SKM-1 (cell line): Measurements from ENCODE around the gene SFPQ.
A peak's percentile ranks its signal among the peaks of the same experiment; 100 is the strongest.
"Not testable (repeated sequence)": the region's sequence is repeated elsewhere in the genome, so short reads cannot be mapped to it uniquely, and the experiment has no call there.

Experiments
- DNase-seq: peaks from one replicate; lab custom pipeline; 2025; ENCODE audit not compliant: unreplicated experiment; lab: John Stamatoyannopoulos, UW

SFPQ gene, protein sequence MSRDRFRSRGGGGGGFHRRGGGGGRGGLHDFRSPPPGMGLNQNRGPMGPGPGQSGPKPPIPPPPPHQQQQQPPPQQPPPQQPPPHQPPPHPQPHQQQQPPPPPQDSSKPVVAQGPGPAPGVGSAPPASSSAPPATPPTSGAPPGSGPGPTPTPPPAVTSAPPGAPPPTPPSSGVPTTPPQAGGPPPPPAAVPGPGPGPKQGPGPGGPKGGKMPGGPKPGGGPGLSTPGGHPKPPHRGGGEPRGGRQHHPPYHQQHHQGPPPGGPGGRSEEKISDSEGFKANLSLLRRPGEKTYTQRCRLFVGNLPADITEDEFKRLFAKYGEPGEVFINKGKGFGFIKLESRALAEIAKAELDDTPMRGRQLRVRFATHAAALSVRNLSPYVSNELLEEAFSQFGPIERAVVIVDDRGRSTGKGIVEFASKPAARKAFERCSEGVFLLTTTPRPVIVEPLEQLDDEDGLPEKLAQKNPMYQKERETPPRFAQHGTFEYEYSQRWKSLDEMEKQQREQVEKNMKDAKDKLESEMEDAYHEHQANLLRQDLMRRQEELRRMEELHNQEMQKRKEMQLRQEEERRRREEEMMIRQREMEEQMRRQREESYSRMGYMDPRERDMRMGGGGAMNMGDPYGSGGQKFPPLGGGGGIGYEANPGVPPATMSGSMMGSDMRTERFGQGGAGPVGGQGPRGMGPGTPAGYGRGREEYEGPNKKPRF

DNA sequence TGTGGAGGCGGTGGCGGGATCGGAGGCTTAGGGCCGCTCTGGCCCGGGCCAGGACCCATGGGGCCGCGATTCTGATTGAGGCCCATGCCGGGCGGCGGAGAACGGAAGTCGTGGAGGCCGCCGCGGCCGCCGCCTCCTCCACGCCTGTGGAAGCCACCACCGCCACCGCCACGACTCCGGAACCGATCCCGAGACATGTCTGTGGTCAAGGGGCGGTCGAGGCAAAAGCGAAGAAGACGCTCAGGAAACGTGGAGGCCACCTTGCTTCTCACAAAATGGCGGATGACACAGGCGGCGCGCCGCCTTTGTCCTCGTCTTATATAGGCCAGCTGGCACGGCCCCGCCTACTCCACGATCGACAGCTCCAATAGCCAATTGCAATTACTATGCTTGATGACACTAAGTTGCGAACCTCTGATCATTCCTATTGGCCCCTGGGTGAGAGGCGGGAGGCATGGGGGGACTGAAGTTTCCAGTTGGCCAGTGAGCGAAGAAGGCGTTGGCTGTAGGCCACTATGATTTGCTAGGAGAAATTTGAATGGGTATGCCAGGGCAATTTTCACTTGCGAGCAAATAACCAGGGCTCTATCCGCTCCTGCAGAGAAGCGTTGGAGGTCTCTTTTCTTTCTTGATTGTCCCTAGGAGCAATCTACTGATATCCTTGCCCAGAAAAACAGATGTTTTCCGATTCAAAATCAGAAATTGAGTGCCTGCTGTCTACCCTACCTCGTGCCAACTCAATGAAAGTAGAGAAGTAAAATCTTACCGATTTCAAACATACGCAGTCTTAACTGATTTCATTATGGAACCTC is at the start of gene SFPQ:
TSS of gene SFPQ (minus strand) at position 293 of the 812 bp plus-strand sequence. CDS start at position 197, 96 bp downstream.
- DNase-seq: peak; percentile 96

DNA sequence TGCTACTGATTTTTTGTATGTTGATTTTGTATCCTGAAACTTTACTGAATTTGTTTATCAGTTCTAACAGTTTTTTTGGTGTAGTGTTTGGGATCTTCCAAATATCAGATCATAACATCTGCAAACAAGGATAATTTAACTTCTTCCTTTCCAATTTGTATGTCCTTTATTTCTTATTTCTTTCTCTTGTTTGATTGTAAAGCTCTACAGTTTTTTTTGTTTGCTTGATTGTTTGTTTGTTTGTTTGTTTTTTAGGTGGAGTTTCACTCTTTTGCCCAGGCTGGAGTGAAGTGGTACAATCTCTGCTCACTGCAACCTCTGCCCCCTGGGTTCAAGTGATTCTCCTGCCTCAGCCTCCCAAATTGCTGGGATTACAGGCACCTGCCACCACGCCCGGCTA is 43.8 kb upstream of the SFPQ start:
- not testable (repeated sequence) for DNase-seq

DNA sequence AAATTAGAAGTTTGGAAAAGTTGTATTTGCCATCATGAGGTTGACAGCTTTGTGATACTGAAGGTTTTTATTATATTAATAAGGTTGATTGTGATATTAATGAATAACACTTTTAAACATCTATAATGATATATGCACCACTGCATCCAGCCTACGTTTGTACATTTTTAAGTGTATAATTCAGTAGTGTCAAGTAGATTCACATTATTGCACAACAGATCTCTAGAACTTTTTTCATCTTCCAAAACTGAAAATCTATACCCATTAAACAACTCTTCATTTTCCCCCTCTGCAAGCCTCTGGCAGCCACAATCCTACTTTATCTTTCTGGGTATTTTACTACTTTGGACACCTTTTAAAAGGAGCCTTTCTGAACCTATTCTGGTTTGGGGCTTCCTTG is 38.3 kb upstream of the SFPQ start:
- DNase-seq: no peak

DNA sequence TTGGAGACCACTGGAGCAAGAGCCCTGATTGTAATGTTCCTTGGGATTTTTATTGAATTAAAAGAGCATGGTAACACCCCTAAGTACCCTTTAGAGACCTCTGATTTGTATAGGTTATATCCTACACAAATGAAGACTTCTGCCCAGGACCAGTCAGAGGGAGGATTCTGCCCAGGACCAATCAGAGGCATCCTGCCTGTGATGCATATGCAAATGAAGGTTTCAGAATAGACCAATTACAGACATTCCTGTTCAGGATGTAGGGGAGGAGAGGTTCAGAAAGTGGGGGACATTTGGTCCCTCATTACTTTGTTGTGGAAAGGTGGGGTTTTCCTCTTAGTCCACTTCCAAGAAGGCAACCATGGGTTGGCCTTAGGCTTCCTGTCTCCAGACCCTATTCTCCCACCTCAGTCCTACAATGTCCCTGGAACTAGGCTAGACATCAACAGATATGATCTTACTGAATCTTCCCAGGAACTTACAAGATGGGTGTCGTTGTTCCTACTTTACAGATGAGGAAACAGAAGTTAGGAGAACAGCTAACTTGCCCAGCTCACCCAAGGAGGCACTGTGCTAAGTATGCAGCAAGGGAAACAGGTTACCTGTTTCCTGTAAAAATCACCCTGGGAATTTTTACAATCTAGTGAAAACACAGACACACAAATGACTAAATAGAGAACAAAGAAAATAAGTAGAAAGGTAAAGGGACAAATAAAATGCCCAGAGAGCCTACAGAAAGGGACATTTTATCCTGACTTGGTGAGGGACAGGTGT is 36.8 kb upstream of the SFPQ start:
- DNase-seq: no peak

DNA sequence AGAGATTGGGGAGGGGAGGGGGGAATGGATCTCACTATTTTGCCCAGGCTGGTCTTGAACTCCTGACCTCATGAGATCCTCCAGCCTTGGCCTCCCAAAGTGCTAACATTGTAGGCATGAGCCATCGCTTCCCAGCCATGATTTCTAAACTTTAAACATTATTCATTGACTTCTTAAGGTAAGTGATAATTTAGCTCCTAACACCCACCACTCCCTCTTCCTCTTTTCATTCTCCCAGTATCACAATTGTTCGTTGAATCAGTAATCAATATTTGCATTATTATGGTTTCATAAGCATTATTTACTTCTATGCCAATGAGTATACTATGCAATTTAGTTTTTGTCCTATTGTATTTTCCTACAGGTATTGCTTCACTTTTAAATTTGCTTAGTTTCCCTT is 33.6 kb upstream of the SFPQ start:
- DNase-seq: no peak

DNA sequence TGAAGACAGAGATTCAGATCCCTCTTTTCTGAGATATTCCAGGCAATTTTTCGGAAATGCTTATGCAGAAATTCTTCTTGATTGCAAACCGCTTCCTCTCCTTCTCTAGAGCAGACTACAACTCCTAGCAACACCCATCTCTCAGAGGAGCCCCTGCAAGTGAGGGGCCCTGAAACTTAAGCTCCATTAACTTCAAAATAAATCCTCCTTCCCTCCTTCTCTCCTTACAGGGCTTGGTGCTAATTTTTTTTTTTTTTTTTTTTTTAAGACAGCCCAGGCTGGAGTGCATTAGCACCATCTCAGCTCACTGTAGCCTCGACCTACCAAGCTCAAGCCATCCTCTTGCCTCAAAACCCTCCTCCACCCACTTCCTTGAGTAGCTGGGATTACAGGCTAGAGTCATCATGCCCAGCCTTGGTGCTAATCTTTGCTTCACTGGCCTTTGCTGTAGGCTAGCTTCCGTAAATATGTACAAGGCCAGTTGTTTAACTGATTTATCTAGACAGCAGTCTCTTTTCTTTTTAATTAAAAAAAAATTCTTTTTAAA is 30.2 kb upstream of the SFPQ start:
- DNase-seq: no peak

DNA sequence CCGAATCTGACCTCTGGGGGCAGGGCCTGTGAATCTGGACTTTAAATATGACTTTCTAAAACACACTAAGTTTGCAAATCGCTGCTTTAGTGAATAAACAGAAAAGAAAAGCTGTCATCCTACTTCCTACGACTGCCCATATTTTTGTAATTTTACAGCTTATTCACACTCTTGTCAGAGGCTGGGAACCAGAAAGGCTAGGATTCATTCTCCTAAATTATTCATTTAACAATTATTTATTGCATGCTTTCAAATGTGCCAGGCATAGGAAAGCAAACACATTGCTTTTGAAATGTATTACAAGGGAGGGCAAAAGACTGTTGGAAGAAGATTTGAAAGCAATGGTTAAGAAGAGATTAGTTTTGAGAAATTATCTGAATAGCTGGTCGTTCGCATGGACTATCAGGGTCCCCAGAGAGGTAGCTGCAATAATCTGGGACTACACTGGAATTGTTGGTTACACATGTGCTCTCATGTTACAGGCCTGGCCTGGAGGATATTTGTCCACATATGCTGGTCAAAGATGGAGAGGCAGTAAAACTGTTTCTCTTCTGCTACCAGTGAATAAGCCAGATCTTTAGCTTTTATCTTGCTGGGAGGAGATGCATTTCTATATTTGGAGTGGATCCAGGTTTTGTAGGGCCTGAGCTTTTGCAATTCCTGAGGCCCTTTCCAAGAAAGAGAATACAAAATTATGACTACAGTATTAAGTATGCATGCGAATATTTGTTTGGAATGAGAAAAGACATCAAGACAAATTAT is 29.6 kb upstream of the SFPQ start:
- no peak for DNase-seq

DNA sequence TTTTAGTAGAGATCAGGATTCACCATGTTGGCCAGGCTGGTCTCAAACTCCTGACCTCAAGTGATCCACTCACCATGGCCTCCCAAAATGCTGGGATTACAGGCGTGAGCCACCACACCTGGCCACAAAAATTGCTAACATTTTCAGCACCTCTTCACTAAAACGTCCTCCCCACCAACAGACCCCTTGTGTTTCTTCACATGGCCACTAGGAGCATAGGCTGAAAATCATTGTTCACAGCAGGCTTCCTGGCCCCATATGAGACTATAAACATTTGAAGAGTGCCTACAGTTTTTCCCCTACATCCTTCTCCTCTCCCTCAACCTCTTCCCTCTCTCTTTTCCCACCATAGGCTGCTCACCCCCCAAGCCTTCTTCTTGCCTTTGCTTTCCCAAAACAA is 28.0 kb upstream of the SFPQ start:
- peak; percentile 23 for DNase-seq

DNA sequence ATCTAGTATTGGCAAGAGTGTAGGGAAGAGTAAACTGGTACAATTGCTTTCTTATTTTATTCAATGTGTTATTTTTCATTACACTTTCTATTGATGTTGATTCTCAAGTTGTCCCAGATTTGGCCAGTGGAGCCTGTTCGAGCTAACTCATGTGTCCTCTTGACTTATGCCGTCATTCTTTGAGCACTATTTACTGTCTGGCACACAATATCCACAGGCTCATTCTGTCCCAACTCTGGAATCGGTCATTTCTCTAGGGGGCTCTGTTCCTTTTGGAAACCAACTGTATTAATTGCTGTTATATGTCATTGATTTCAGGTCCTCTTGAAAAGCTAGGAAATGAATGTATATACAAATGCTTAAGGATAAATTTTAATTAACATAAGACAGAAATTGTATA is 22.4 kb upstream of the SFPQ start:
- DNase-seq: no peak

DNA sequence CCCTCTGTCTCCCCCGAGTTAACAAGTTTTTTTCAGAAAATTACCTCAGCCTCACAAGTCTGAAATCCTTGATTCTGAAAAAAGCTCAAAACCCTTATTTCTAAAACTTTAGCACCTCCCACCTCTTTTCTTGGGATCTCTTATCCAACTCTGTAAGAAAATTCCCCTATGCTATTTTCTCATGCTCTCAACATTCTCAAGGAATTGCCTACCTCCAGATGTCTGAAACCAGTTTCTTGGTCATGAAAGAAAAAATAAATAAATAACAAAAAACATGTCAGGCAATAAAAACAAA is 18.1 kb upstream of the SFPQ start:
- DNase-seq: no peak

DNA sequence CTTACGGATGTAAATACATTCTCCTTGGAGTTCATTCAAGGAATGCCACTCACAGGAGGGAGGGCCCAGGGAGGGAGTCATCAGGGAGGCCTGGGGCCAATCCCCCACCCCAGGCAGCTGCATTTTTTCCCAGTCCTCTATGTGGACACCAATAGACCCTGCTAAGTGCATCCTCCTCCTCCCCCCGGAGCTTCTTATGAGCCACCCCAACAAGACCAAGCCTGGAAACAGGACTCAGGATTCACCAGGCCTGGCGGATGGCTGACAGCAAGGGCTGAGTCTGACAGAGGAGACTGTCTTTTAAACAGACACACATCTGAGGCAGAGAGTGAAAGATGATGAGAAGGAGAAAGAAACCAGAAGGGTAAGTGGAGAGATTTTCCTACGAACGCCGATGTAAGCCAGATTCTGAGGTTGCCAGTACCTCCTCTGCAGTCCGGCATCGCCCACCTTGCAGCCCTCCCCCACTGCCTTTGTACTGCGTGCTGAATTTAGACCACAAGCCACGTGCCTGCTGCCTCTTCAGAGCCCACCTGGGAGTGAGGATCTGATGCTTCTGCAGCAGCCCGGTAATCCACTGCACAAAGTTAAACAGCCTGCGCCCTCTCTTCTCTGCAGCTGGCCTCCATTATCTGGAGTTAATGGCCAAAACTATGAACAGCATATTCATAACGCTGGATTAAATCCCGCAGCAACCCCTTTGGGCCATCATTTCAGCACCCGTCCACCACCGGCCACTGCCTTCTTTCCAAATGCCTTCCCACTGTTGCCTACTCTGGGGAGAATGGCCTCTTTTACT is 17.6 kb upstream of the SFPQ start:
- DNase-seq: no peak

DNA sequence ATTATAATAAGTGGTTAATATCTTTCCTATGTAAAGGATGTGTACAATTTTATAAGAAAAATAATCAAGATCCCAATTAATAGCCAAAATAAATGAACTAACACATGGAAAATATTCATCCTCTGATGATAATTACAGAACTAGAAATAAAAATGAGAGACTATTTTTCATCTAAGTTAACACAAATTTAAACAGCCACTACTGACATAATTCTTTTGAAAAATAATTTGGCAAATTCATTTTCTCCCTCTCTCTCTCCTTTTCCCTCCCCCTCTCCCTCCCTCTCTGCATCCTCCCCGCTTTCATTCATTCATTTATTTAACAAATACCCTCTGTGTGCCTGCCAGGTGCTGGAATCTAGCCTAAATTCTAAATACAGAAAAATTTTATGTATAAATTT is 10.3 kb upstream of the SFPQ start:
- DNase-seq: no peak

DNA sequence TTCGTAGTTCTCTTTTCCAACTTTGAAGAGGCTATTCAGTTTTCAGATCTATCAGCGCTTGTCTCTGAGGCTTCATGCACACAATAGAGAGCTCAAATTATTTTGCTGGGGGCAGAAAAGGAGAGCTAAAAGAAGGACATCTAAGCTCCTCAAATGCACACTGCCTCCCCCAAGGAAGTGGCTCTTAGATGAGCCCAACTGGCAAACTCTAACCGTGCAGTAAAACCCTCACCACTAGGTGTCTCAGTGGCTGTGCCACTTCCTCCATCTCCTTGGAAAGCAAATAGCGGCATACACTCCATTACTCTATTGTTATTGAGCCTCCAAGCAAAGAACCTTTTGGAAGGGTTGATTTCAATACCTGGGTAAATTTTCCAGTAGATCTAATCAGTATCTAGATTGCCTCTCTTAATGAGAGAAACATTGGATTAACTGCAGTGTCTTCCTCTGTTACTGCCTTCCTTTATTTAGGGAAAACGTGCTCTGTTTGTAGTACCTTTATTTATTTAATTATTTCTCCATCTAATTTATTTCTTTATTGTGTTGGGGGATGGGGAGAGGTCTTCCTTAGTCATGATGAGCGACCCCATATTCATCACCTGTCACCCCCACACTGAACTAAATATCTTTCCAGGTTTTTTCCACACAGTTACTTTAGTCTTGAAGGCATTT is 9.2 kb upstream of the SFPQ start:
- peak; percentile 83 for DNase-seq

DNA sequence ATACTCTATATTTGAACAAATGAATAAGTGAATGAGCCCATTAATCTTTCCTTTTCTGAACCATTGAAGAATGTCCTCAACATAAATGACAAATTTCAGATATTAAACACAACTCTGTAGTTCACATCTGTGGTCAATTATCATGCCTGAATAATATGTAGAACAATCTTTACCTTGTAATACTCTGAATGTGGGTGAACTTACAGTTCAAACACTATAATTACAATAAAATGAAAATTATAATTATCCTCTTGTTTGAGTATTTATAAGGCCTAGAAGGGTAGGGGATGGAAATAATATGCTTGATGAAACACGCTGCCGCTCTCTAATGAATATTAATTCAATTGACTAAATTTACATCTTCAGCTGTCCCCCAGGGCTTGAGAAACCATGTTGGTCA is 8.7 kb upstream of the SFPQ start:
- DNase-seq: no peak

DNA sequence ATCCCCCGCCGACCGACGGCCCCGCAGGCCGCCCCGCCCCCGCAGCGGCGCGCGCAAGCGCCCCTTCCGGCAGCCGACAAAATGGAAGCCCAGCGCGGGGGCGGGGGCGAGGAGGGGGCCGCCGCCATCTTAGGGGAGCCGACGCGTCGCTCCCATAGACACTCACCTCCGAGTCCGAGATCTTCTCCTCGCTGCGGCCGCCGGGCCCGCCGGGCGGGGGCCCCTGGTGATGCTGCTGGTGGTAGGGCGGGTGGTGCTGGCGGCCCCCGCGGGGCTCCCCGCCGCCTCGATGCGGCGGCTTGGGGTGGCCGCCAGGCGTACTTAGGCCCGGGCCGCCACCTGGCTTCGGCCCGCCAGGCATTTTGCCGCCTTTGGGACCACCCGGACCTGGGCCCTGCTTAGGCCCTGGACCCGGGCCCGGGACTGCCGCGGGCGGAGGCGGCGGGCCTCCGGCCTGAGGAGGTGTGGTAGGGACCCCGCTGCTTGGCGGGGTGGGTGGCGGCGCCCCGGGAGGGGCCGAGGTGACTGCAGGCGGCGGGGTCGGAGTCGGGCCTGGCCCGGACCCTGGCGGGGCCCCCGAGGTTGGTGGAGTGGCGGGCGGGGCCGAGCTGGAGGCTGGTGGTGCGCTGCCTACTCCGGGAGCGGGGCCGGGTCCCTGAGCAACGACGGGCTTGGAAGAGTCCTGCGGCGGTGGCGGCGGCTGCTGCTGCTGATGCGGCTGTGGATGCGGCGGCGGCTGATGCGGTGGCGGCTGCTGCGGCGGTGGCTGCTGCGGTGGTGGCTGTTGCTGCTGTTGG is 691 bp downstream of the SFPQ start:
- peak; percentile 35 for DNase-seq

DNA sequence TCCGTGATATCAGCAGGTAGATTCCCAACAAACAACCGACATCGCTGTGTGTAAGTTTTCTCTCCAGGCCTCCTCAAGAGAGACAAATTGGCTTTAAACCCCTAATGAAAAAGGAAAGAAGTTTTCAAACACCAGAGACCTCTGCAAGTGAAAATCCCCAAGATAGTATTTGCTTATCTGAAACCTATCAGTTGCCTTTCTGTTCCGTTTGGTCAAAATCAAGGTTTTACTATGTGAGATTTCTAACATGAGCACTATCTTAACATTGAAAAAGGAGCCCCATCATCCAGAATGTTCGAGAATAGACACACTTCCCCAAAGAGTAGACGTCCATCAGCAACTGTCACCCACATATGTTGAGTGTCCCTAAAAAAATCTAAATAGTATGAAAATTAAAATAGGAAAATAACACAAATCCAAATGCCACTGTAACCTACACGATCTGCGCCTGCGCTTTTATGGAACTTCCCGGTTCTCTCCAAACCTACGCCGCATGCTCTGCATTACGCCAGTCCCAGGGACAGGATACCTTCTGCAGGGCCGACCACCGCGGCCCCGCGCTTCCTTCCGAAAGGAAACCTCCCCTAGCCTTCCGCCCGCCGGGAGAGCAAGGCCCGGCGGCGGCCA is 1.4 kb downstream of the SFPQ start:
- DNase-seq: no peak

DNA sequence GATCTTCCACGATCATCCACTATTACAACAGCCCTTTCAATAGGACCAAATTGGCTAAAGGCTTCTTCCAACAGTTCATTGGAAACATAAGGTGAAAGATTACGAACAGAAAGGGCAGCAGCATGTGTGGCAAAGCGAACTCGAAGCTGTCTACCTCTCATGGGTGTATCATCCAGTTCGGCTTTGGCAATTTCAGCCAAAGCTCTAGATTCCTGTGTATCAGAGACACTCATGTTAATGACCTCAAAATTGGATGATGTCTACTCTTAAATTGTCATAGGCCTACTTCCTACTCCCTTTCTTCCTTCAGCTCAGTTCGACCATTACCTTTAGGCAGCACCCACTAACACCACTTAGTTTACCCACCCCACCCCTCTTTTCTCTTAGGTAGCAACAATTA is 2.2 kb downstream of the SFPQ start:
- no peak for DNase-seq
